GM21390 (cell line): Measurements from ENCODE around the gene TBATA.

Source experiments
- ATAC-seq: cut with Tn5 transposase; IDR thresholded peaks from one replicate; pipeline ENCODE4 v1.9.1; 2021; ENCODE audit not compliant: unreplicated experiment

The TBATA gene

GRCh38 chr10:70722820-70723424 is 62.3 kb downstream of the TBATA start:
- no peak for ATAC-seq
